ENCODE measurements around the gene POFUT2. TPM values are rescaled to one million over a fixed set of nuclear protein-coding genes. Genes with fewer than 3 reads are reported as not detected.

Gene POFUT2
- total RNA-seq, 1 donor from 2014 or later: 31.9 TPM

- Mint-ChIP-seq H3K4me1 (ENCODE audit: low read depth, unreplicated experiment) (peaks cover 3% of the 10 kb centered on the region), H3K36me3 (ENCODE audit: unreplicated experiment) (peaks cover 5% of the 10 kb centered on the region), H3K4me3 (ENCODE audit: unreplicated experiment) (no peak overlapping the region), H3K27me3 (ENCODE audit: unreplicated experiment) (peaks cover 3% of the 10 kb centered on the region), H3K9me3 (ENCODE audit: unreplicated experiment) (no peaks in the 10 kb centered on the region), H3K27ac (ENCODE audit: unreplicated experiment) (no peak overlapping the region)
- TF ChIP-seq CTCF (IDR thresholded peaks at IDR 0.05; ENCODE audit: partially characterized antibody, unreplicated experiment): no peak
- no peak for DNase-seq
These were observed 59.5 kb downstream of the POFUT2 start for GRCh38 chr21:45228171-45228641.

- DNase-seq: no peak
- H3K27ac Mint-ChIP-seq (ENCODE audit: unreplicated experiment): no peak overlapping the region
- H3K9me3 Mint-ChIP-seq (ENCODE audit: unreplicated experiment): no peaks in the 10 kb centered on the region
- peaks cover 5% of the 10 kb centered on the region for H3K36me3 Mint-ChIP-seq (ENCODE audit: unreplicated experiment)
- peaks cover 3% of the 10 kb centered on the region for H3K4me1 Mint-ChIP-seq (ENCODE audit: low read depth, unreplicated experiment)
- H3K27me3 Mint-ChIP-seq (ENCODE audit: unreplicated experiment): peaks cover 3% of the 10 kb centered on the region
- TF ChIP-seq CTCF (IDR thresholded peaks at IDR 0.05; ENCODE audit: partially characterized antibody, unreplicated experiment): no peak
- no peak overlapping the region for H3K4me3 Mint-ChIP-seq (ENCODE audit: unreplicated experiment)
These were observed 60.0 kb downstream of the POFUT2 start for GRCh38 chr21:45227735-45228134.

GRCh38 chr21:45226540-45227326 is 61.0 kb downstream of the POFUT2 start:
- H3K4me3 Mint-ChIP-seq (ENCODE audit: unreplicated experiment): no peak overlapping the region

GRCh38 chr21:45225741-45226327 is 61.9 kb downstream of the POFUT2 start:
- DNase-seq: no peak
- Mint-ChIP-seq H3K36me3 (ENCODE audit: unreplicated experiment) (peaks cover 5% of the 10 kb centered on the region), H3K9me3 (ENCODE audit: unreplicated experiment) (peaks cover 3% of the 10 kb centered on the region), H3K4me1 (ENCODE audit: low read depth, unreplicated experiment) (no peaks in the 10 kb centered on the region), H3K27me3 (ENCODE audit: unreplicated experiment) (peaks cover 3% of the 10 kb centered on the region), H3K4me3 (ENCODE audit: unreplicated experiment) (no peak overlapping the region), H3K27ac (ENCODE audit: unreplicated experiment) (no peak overlapping the region)
- TF ChIP-seq CTCF (IDR thresholded peaks at IDR 0.05; ENCODE audit: partially characterized antibody, unreplicated experiment): no peak

More at GRCh38 chr21:45226540-45227326, 61.0 kb downstream of the POFUT2 start:
- Mint-ChIP-seq H3K27ac (ENCODE audit: unreplicated experiment) (no peak overlapping the region), H3K4me1 (ENCODE audit: low read depth, unreplicated experiment) (peaks cover 1% of the 10 kb centered on the region), H3K36me3 (ENCODE audit: unreplicated experiment) (peaks cover 5% of the 10 kb centered on the region), H3K27me3 (ENCODE audit: unreplicated experiment) (peaks cover 3% of the 10 kb centered on the region), H3K9me3 (ENCODE audit: unreplicated experiment) (peaks cover 3% of the 10 kb centered on the region)
- DNase-seq: no peak
- TF ChIP-seq CTCF (IDR thresholded peaks at IDR 0.05; ENCODE audit: partially characterized antibody, unreplicated experiment): no peak

Data from glutamatergic neuron (in vitro differentiated cells).